GM21447 (cell line): Measurements from ENCODE around the gene ADGRG1.
"Not testable (repeated sequence)": the region's sequence is repeated elsewhere in the genome, so short reads cannot be mapped to it uniquely, and the experiment has no call there.

Source experiments
- ATAC-seq: cut with Tn5 transposase; IDR thresholded peaks from one replicate; pipeline ENCODE4 v1.9.1; 2021; ENCODE audit not compliant: unreplicated experiment

The ADGRG1 gene

GRCh38 chr16:57698812-57699405 lies 70.5 kb downstream of the ADGRG1 start:
- no peak for ATAC-seq

DNA sequence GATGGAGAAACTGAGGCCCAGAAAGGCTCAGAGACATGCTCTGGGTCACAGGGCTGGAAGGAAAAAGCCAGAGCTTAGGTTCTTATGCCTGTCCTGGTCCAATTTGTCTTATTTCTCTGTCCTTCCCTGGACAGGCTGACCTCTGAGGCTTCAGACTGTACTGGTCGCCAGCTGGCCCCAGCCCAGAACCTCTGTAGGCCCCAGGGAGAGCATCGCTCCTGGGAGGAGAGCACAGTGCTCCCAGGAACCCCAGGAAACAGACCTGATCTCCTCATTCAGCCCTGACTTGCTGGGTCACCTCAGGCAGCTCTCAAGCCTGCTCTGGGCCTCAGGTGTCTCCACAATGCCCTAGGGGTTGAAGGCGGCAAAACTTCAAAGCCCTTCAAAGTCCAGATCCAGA lies 71.1 kb downstream of the ADGRG1 start:
- ATAC-seq = no peak

DNA sequence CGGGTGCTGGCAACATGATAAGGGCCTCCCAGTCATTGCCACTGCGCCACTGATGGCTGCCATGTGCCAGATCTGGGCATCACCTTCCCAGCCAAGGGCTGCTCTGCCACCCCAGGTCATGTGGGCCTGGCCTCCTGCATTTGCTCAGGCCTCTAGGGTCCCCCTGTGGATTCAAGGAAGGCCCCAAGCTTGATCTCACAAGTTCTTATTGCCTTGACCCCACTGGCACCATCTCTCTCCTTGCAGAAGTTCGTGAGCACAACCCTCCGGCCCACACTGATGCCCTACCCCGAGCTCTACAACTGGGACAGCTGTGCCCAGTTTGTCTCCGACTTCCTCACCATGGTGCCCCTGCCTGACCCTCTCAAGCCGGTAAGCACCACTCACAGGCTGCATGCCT lies 71.5 kb downstream of the ADGRG1 start:
- no peak for ATAC-seq

DNA sequence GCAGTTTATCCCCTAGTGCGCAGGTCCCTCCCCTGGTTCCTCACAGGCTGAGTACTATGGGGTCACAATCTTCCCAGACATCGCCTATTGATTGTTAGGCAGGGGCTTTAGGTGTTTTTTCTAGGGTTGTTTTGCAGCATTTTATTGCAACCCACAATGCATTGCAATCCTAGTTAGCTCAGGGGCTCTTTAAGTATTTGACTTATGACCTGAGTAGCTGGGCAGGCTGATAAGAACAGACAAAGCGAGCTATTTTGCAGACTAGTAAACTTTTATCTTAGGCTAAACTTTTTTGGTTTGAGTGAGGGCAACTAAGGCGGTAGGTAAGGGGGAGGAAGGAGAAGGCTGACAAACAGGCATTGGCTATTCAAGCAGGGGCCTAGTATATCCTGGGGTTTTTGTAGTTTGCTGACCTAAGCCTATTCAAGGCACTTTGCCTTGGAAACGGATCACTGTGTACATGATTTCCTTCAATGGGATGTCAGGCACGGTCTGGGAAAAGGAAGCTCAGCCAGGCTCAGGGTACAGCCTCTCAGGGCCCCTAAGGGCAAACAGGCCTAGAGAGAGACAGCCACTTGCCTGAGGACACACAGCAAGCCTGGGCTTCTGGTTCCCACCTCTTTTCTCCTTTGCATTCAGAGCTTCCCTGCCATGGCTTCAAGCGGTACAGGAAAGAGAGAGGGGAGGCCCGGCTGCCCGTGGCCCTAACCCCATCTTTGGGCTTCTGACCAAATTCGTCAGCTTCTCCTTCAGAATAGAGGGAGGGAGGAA lies 72.5 kb downstream of the ADGRG1 start:
- ATAC-seq = no peak

GRCh38 chr16:57701759-57702371 lies 73.4 kb downstream of the ADGRG1 start:
- ATAC-seq = no peak

GRCh38 chr16:57703416-57704010 lies 75.1 kb downstream of the ADGRG1 start:
- no peak for ATAC-seq

GRCh38 chr16:57704011-57704904 lies 75.8 kb downstream of the ADGRG1 start:
- ATAC-seq = no peak

GRCh38 chr16:57704905-57705852 lies 76.7 kb downstream of the ADGRG1 start:
- no peak for ATAC-seq

- no peak for ATAC-seq
These were observed 78.3 kb downstream of the ADGRG1 start for GRCh38 chr16:57706717-57707116.

- ATAC-seq = no peak
These were observed 78.9 kb downstream of the ADGRG1 start for GRCh38 chr16:57707331-57707730.

GRCh38 chr16:57708168-57708567 lies 79.7 kb downstream of the ADGRG1 start:
- ATAC-seq = no peak

DNA sequence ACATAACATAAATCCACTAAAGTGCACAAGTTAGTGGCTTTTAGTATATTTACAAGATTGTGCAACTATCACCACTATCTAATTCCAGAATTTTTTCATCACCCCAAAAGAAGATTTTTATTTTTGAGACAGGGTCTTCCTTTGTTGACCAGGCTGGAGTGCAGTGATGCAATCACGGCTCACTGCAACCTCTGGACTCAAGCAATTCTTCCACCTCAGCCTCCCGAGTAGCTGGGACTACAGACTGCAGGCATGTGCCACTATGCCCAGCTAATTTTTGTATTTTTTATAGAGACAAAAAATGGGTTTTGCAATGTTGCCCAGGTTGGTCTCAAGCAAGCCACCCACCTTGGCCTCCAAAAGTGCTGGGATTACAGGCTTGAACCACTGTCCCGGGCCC lies 81.2 kb downstream of the ADGRG1 start:
- ATAC-seq = no peak

- ATAC-seq = no peak
These were observed 82.9 kb downstream of the ADGRG1 start for GRCh38 chr16:57711346-57711745.

DNA sequence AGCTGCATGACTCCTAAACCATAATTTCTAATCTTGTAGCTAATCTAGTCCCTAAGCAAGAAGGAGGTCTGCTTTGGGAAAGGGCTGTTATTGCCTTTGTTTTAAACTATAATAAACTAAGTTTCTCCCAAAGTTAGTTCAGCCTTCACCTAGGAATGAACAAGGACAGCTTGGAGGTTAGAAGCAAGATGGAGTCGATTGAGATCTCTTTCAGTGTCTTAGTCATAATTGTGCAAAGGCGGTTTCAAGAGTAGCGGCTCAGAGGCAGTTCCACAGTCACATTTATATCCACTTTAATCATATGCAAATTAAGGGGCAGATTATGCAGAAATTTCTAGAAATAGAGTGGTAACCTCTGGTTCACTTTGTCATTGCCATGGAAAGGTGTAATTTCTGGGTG lies 83.6 kb downstream of the ADGRG1 start:
- no peak for ATAC-seq

DNA sequence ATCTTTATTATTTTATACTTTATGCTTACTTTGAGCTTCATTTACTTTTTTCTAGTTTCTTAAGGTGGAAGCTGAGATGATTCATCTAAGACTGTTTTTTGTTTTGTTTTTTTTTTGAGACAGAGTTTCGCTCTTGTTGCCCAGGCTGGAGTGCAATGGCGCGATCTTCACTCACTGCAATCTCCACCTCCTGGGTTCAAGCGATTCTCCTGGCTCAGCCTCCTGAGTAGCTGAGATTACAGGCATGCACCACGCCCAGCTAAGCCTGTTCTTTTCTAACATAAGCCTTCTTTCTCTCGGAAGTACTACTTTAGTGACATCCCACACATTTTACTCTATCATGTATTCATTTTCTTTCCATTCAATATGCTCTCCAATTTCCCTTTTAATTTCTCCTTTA lies 84.1 kb downstream of the ADGRG1 start:
- not testable (repeated sequence) for ATAC-seq

GRCh38 chr16:57713596-57713995 lies 85.2 kb downstream of the ADGRG1 start:
- no peak for ATAC-seq

GRCh38 chr16:57714047-57714446 lies 85.6 kb downstream of the ADGRG1 start:
- ATAC-seq = no peak
